ENCODE data around the gene NDEL1.
A peak's percentile ranks its signal among the peaks of the same experiment; 100 is the strongest.

NDEL1 gene

DNA sequence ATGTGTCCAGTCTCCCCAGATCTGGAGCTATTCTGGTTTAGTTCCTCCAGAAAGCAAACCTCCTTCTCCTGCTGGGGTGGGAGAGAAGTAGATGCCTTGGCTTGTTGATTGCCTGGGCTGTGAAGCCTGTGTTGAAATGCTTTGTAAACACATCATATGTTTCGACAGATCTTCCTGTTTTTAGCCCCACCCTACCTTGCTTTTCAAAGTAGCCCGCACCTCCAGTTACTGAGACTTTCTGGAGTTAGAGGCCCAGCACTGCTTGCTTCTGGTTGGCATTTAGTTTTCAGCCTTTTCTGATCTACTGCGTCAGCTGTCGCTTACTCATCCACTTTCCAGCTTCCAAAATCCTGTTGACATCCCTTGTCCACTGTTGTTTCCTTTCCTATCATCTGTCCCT lies 17.9 kb upstream of the NDEL1 start:
- DNase-seq: no peak

- no peak for DNase-seq
These were observed 17.2 kb upstream of the NDEL1 start for GRCh38 chr17:8418471-8418870.

GRCh38 chr17:8419305-8419704 lies 16.4 kb upstream of the NDEL1 start:
- no peak for DNase-seq

DNA sequence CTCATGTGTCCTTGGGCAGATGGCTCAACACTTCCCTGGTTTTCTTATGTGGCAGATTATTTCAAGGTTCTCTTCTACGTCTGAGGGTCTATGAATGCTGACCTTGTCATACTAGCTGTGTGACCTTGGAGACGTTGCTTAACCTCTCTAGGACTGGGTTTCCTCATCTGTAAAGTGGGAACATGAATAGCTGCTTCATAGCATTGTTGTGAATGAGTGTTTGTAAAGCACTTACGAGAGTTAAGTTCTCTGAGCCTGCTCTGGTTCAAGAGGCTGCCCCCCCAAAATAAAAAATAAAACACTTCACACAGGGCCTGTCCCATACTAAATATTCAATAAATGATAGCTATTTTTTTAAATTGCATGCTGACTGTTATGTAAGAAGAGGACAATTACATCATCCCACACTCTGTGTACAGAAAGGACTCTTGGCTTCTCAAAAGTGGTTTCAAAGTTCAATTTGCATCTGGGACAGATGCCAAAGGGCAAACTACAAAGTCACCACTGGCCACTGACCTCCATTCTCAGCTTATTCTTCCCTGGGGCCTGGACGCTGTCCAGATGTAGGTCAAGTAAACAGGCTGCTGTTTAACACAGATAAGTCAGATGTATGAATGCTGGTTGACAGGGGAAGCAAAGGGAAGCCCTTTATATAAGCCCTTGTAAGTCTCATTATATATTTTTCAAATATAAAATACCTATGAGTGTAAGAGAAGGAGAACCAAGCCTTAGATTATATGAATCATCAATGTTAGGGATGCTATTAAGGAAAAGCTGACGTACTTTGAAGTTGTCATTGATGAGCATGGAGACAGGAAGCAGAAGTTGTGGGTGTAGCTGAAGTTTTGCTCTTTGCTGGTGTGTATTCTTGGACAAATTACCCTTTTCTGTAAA lies 15.4 kb upstream of the NDEL1 start:
- no peak for DNase-seq

- no peak for DNase-seq
These were observed 14.1 kb upstream of the NDEL1 start for GRCh38 chr17:8421571-8421970.

GRCh38 chr17:8426094-8426720 lies 9.5 kb upstream of the NDEL1 start:
- DNase-seq: no peak

DNA sequence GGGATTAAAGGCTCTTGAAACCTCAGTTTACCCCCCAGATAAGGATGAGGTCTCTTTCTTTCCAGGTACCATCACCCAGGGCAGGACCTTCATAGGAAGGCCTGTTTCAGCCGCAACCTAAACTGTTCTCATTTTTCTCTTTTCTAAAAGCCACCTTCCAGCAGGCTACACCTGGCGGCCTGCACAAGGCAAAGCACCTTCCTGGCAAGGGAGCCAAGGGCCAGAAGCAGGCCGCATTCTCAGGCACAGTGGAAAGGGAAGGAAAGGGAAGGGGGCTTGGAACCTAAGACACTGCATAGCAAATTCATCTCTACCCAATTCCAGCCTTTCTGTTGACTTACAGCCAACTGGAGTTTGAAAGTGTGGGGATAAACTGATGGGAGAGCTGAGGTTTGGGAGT lies 8.9 kb upstream of the NDEL1 start:
- DNase-seq: no peak

GRCh38 chr17:8430966-8431365 lies 4.7 kb upstream of the NDEL1 start:
- DNase-seq: no peak

DNA sequence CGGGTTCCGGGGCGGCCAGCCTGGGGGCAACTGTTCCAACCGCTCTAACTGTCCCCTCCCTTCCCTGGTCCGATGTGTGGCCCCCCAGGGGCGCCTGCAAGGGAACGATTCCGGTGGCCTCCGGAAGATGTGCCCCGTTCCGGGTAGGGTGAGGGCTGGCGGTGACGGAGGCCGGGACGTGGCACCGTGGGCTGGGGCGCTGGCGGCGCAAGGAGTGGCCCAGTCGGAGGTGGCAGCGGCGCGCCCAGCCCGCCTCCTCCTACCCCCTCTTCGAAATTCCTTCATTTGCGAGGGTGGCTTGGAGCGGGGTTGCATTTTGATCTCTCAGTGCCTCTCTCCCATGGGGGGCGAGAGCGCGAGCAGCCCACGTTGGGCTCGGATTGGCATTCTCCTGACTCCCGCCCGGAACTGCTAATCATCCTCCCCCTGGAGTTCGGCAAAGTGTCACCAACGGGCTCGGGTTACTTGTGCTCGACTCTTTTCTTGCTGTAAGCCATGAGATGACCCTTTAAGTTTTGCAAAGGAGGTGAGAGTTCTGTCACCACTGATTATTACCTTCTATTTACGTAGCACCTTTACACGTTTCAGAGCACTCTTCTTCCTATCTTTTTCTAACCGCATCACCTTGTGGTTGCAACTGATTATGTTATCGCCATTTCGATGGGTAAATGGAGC lies 622 bp downstream of the NDEL1 start:
- peak; percentile 35 to 63 (median 53) for DNase-seq

DNA sequence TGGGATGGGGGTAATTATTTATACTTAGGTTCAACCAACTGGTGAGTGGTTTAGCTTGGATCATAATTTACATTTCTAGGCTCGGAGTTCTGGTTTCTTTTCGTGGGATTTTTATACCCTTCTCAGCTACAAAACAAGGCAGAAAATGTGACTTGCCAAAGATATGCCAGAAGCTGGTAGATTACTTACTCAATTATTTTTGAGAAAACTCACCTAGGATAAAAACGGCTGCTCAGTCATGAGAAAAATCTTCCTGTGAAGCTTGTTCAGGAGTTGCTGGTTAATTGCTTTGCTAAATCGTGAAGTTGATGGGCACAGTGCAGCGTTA lies 1.1 kb downstream of the NDEL1 start:
- DNase-seq: no peak

DNA sequence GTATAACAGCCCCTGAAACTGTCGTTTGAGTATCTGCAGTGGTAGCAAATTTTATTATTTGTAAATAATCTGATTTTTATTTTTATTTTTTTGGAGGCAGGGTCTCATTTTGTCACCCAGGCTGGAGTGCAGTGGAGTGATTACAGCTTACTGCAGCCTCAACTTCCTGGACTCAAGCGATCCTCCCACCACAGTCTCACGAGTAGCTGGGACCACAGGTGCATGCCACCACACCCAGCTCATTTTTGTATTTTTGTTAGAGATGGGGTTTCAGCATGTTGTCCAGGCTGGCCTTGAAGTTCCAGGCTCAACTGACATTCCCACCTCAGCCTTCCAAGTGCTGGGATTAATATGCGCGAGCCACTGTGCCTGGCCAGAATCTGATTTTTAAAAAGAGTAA lies 2.8 kb downstream of the NDEL1 start:
- no peak for DNase-seq

DNA sequence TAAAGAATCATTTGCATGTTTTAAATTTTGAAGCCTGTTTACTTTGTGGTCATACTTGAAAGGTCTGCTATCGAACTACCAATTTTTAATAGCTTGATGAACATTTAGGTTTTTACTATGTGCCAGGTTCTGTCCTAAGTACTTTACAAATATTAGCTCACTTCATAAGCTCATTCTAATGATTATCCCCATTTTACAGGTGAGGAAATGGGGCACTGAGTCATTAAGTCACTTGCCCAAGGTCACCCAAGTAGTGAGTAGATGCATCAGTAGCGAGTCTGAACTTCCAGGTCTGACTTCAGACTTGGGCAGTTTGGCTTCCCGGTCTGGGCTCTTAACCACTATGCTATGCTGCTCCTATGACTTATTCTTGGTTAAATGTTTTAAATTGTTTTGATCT lies 4.0 kb downstream of the NDEL1 start:
- no peak for DNase-seq

- no peak for DNase-seq
These were observed 6.0 kb downstream of the NDEL1 start for GRCh38 chr17:8441690-8442089.

- DNase-seq: no peak
These were observed 6.6 kb downstream of the NDEL1 start for GRCh38 chr17:8442310-8442709.

GRCh38 chr17:8443756-8444155 lies 8.1 kb downstream of the NDEL1 start:
- no peak for DNase-seq

- no peak for DNase-seq
These were observed 8.8 kb downstream of the NDEL1 start for GRCh38 chr17:8444494-8444893.

DNA sequence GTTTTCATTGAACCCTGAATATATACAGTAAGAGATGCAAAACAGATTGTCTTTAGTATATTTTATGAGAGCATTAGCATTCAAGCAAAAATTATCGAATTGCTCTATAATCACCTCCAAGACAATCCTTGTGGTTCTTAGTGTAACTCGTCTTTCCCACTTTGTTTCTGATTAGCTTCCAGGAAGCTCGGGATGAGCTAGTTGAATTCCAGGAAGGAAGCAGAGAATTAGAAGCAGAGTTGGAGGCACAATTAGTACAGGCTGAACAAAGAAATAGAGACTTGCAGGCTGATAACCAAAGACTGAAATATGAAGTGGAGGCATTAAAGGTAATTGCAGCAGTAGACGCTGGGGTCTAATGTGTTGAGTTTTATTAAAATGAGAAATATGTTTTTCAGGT lies 9.9 kb downstream of the NDEL1 start:
- DNase-seq: no peak

DNA sequence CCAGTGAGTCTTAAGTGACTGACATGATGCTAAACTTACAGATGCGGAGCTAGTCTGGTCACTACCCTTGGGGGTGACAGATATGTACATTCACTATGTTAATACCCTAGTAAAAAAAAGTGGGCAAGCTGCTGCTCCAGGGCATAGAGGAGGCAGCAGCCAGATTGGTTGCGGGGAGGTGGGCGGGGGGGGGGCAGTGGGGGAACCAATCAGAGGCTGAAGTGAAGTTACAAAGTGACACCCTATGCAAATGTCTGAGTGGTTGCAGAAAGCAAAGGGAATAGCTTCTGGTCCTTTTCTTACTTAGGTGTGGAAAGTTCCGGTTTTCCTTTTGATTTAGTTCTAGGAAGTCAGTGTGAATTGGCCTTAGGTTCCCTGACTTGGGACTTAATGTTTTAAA lies 12.1 kb downstream of the NDEL1 start:
- DNase-seq: no peak

DNA sequence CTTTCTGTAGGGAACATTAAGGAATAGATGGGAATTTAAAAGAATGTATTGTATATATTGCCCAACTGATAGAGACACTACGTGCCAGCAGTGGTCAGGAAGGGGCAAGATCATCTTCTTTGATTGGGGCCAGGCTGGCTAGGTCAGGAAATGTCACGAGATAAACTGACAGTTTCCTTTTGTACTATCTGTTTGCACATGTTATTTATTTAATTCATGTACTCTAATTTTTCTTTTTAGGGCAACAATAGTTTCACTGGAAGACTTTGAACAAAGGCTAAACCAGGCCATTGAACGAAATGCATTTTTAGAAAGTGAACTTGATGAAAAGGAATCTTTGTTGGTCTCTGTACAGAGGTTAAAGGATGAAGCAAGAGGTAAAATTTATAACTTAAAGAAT lies 12.6 kb downstream of the NDEL1 start:
- DNase-seq: no peak

- DNase-seq: no peak
These were observed 16.4 kb downstream of the NDEL1 start for GRCh38 chr17:8451933-8452614.

- DNase-seq: no peak
These were observed 17.6 kb downstream of the NDEL1 start for GRCh38 chr17:8453326-8453725.

DNA sequence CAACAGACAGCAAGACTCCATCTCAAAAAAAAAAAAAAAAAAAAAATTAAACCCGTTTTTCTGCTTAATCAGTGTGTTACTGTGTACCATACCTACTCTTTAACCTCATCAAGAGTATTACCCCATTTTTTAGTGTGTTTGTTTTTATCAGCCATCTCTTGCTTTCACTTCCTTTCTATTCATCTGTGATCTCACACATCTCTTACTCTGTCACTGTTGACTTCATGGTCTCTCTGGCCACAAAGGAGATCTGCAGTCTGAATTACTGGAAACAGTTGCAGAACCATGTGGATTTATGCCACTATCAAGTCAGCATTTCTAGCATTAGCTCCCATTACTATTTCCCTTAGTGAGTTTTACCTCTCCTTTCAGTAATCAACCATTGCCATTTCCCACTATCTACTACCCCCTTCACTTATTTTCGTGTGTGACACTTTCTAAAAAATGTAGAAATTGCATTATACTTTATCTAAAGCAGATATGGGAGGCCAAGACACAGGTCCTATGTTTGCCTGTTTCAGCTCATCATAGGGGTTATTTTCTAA lies 20.1 kb downstream of the NDEL1 start:
- DNase-seq: no peak

- no peak for DNase-seq
These were observed 22.4 kb downstream of the NDEL1 start for GRCh38 chr17:8458128-8458527.

Measured in activated naive CD4-positive, alpha-beta T cell (primary cell).